ENCODE data around the gene SEMG1. TPM values are rescaled to one million over a fixed set of nuclear protein-coding genes. Genes with fewer than 3 reads are reported as not detected.

Gene SEMG1
- polyA plus RNA-seq, 6 donors from 2014 or later: not detected

DNA sequence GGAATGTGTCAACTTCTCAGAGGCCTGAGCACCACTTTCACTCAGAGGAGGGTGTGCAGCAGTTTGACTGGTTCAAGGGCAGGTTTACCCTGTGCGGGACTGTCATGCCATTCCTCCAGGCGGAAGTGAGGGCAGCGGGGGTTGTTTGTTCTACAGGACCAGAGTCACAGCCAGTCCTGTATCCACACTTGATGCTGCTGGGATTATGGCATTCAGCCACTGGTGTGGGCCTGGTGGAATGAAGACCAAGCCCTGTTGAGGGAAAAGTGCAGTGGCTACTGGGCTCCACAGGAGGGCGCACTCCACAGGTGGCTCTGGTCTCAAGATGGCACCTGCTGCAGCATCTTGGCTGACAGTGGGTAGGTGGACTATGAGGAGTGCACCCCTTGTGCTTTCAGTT, 29.2 kb downstream of the SEMG1 start:
- DNase-seq (no peak), ATAC-seq (ENCODE audit: low read depth in 2 of 2) (no peak)
- Mint-ChIP-seq H3K4me1 (peaks cover 0 to 5% (median 0%) of the 10 kb centered on the region in 3 donors), H3K36me3 (peaks cover 0 to 9% of the 10 kb centered on the region in 2 donors), H3K9me3 (peaks cover 5 to 23% (median 13%) of the 10 kb centered on the region in 7 donors), H3K27ac (no peak overlapping the region), H3K4me3 (no peak overlapping the region), H3K27me3 (peaks cover 28 to 57% (median 54%) of the 10 kb centered on the region in 3 donors)

DNA sequence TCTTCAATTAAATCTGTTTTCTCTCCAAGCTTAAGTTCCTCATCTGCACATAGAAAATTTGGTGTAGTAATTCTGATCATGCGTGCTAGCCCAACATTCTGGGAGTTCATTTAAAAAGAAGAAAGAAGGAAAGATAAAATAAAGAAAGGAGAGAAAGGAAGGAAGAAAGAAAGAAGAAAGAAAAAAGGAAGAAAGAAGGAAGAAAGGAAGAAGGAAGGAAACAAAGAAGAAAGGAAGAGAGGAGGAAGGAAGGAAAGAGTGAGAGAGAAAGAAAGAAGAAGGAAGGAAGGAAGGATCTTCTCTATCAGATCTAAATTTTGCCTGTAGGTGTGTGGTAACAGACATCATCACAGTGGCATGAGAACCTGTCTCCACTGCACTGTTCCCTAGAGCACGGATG, 31.3 kb downstream of the SEMG1 start:
- peaks cover 15 to 51% (median 50%) of the 10 kb centered on the region in 3 donors for H3K27me3 Mint-ChIP-seq
- no peak for ATAC-seq (ENCODE audit: low read depth in 2 of 2)
- no peak overlapping the region for H3K4me3 Mint-ChIP-seq

GRCh38 chr20:45246109-45246508, 39.3 kb downstream of the SEMG1 start:
- Mint-ChIP-seq H3K27me3 (peaks cover 49 to 66% (median 66%) of the 10 kb centered on the region in 3 donors), H3K27ac (no peak overlapping the region), H3K9me3 (no peaks in the 10 kb centered on the region), H3K4me3 (no peak overlapping the region), H3K36me3 (no peaks in the 10 kb centered on the region), H3K4me1 (no peaks in the 10 kb centered on the region)
- ATAC-seq (ENCODE audit: low read depth in 2 of 2) (no peak), DNase-seq (no peak)

More for the DNA sequence above, 31.3 kb downstream of the SEMG1 start:
- Mint-ChIP-seq H3K27ac (no peak overlapping the region), H3K36me3 (peaks cover 0 to 9% of the 10 kb centered on the region in 2 donors), H3K9me3 (peaks cover 5 to 23% (median 13%) of the 10 kb centered on the region in 7 donors), H3K4me1 (no peaks in the 10 kb centered on the region)
- DNase-seq: no peak

DNA sequence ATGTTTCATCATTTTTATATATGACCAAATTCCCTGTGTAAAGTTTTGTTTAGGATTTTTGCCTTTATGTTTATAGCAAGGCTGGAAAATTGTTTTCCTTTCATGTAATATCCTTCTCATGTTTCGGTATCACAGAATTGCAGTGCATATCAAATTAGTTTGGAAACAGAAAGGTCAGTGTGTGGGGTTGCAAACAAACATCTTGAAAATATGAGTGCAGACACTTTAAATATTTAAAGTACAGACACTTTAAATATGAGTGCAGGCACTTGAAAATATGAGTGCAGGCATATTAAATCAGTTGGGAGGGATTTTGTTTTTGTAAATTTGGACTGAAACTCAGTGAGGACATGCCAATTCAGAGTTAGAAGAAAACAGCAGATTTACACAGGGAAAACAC, 41.0 kb downstream of the SEMG1 start:
- Mint-ChIP-seq H3K4me1 (no peaks in the 10 kb centered on the region), H3K27me3 (peaks cover 61 to 75% (median 75%) of the 10 kb centered on the region in 3 donors)
- no peak for DNase-seq

GRCh38 chr20:45248609-45249008, 41.8 kb downstream of the SEMG1 start:
- ATAC-seq (ENCODE audit: low read depth in 2 of 2): no peak
- Mint-ChIP-seq H3K4me1 (no peaks in the 10 kb centered on the region), H3K27me3 (peaks cover 66 to 83% (median 79%) of the 10 kb centered on the region in 3 donors), H3K4me3 (no peak overlapping the region), H3K27ac (peak overlapping the region in 1 of 6 donors; percentile 24), H3K36me3 (no peaks in the 10 kb centered on the region), H3K9me3 (no peaks in the 10 kb centered on the region)
- no peak for DNase-seq

More for the DNA sequence above, 41.0 kb downstream of the SEMG1 start:
- ATAC-seq (ENCODE audit: low read depth in 2 of 2): no peak
- H3K27ac Mint-ChIP-seq: no peak overlapping the region
- H3K9me3 Mint-ChIP-seq: no peaks in the 10 kb centered on the region
- H3K36me3 Mint-ChIP-seq: no peaks in the 10 kb centered on the region
- no peak overlapping the region for H3K4me3 Mint-ChIP-seq

DNA sequence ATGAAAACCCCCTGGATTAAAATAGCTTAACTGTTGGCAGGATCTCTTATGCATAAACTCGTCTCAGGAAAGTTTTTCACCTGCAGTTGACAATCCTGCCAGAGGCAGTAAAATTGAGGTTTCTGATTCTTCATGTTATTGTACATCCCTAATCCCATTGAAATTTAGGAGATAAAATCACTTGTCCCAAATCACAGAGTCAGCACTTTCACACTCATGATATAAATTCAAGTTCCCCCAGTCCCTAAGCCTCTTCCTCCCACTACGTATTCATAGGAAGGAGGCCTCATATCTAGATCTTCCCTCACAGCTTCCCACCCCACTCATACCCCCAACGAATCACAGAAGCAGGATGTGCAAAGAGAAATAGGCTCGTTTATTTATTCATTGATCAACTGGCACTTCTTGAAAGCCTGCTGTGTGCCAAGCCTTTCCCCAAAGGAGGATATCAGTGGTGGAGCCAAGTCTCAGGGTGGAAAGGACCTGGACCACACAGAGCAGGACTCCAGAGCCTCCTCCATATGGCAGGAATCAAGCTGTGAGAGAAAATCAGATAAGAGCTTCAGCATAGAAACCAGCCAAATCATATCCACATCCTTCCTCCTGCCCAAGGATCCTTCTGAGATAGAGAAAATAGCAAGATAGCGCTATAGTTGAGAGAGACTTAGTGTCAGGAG, 45.2 kb downstream of the SEMG1 start:
- ATAC-seq (ENCODE audit: low read depth in 2 of 2): no peak
- Mint-ChIP-seq H3K27me3 (peaks cover 74 to 79% (median 78%) of the 10 kb centered on the region in 3 donors), H3K4me3 (no peak overlapping the region), H3K27ac (no peak overlapping the region), H3K36me3 (no peaks in the 10 kb centered on the region), H3K4me1 (no peaks in the 10 kb centered on the region), H3K9me3 (no peaks in the 10 kb centered on the region)
- no peak for DNase-seq

DNA sequence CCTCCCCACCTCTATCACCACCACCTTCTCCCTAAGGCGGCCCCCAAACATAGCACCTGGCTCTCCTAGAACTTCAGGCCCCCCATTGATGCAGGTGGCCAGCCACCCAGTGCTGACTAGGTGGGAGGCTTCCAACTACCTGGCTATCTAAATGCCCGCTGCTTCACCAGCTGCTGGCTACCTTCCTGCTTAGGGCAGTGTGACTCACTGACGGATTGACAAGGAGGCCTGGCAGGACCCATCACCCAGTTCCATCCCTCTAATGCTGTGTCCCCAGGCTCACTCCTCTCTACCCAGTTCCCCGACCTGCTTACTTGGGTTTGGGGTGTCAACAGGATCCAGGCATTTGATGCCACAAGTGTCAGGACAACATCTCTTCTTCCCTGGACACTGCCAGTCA, 46.4 kb downstream of the SEMG1 start:
- Mint-ChIP-seq H3K27ac (no peak overlapping the region), H3K36me3 (no peaks in the 10 kb centered on the region), H3K4me3 (no peak overlapping the region), H3K4me1 (no peaks in the 10 kb centered on the region), H3K9me3 (no peaks in the 10 kb centered on the region), H3K27me3 (peaks cover 70 to 76% (median 71%) of the 10 kb centered on the region in 3 donors)
- ATAC-seq (ENCODE audit: low read depth in 2 of 2): no peak
- no peak for DNase-seq

GRCh38 chr20:45254383-45255262, 47.8 kb downstream of the SEMG1 start, which contains the start of gene SLPI:
Gene SLPI, minus strand, starts transcription at chr20:45254564. Its CDS starts 21 bp downstream, at chr20:45254543.
- no peaks in the 10 kb centered on the region for H3K4me1 Mint-ChIP-seq
- H3K4me3 Mint-ChIP-seq: no peak within 1 kb of the TSS
- H3K36me3 Mint-ChIP-seq: no peaks in the 10 kb centered on the region
- no peak for DNase-seq
- H3K27me3 Mint-ChIP-seq: peaks cover 68 to 73% (median 72%) of the 10 kb centered on the region in 3 donors
- no peaks in the 10 kb centered on the region for H3K9me3 Mint-ChIP-seq
- ATAC-seq (ENCODE audit: low read depth in 2 of 2): no peak
- H3K27ac Mint-ChIP-seq: no peak within 1 kb of the TSS

- H3K4me3 Mint-ChIP-seq: no peak overlapping the region
- no peaks in the 10 kb centered on the region for H3K4me1 Mint-ChIP-seq
- no peak for DNase-seq
- ATAC-seq (ENCODE audit: low read depth in 2 of 2): no peak
- H3K36me3 Mint-ChIP-seq: no peaks in the 10 kb centered on the region
- H3K27ac Mint-ChIP-seq: no peak overlapping the region
- H3K27me3 Mint-ChIP-seq: peaks cover 60 to 69% (median 68%) of the 10 kb centered on the region in 3 donors
- no peaks in the 10 kb centered on the region for H3K9me3 Mint-ChIP-seq
Measured at GRCh38 chr20:45257161-45257560, 50.3 kb downstream of the SEMG1 start.

DNA sequence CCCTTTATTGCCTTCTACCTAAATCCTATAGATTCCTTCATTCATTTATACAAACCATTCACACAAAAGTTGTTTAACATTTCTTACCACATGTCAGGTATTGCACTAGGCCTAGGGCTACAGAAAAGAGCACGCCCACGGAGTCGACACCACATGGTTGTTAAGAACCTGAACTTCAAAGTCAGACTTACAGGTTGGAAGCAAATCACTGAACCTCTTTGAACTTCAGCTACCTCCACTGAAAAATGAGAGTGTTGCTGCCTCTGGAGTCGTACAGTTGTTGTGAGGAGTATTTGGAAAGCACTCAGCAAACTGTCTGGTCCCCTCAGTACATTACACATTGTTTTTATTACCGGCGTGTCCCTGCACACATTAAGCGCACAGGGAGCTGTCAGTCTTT, 50.9 kb downstream of the SEMG1 start:
- no peak for ATAC-seq (ENCODE audit: low read depth in 2 of 2)
- Mint-ChIP-seq H3K4me1 (no peaks in the 10 kb centered on the region), H3K27me3 (peaks cover 57 to 69% (median 67%) of the 10 kb centered on the region in 3 donors), H3K27ac (no peak overlapping the region), H3K9me3 (no peaks in the 10 kb centered on the region), H3K36me3 (no peaks in the 10 kb centered on the region), H3K4me3 (no peak overlapping the region)
- DNase-seq: no peak

GRCh38 chr20:45258259-45258658, 51.4 kb downstream of the SEMG1 start:
- DNase-seq (no peak), ATAC-seq (ENCODE audit: low read depth in 2 of 2) (no peak)
- no peaks in the 10 kb centered on the region for H3K36me3 Mint-ChIP-seq
- H3K4me1 Mint-ChIP-seq: no peaks in the 10 kb centered on the region
- H3K9me3 Mint-ChIP-seq: no peaks in the 10 kb centered on the region
- peaks cover 59 to 69% (median 66%) of the 10 kb centered on the region in 3 donors for H3K27me3 Mint-ChIP-seq
- H3K4me3 Mint-ChIP-seq: no peak overlapping the region
- H3K27ac Mint-ChIP-seq: no peak overlapping the region

DNA sequence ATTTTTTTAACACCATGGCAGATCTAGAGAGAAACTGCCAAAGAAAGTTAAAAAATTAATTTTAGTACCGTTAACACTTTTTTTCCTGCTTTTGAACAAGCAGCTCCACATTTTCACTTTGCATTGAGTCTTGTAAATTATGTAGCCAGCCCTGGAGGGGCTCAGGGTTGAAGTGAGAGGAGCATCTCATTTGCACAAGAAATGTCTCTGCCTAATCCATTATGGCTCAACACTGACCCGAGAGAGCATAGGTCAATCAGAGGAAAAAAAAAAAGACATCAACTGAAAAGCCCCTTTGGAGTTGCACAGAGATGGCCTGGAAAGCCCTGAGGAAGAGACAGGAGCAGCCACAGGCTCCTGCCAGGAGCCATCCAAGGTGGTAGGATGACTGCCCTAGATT, 51.8 kb downstream of the SEMG1 start:
- no peaks in the 10 kb centered on the region for H3K36me3 Mint-ChIP-seq
- no peaks in the 10 kb centered on the region for H3K4me1 Mint-ChIP-seq
- H3K9me3 Mint-ChIP-seq: no peaks in the 10 kb centered on the region
- H3K4me3 Mint-ChIP-seq: no peak overlapping the region
- peaks cover 55 to 65% (median 62%) of the 10 kb centered on the region in 3 donors for H3K27me3 Mint-ChIP-seq
- DNase-seq (no peak), ATAC-seq (ENCODE audit: low read depth in 2 of 2) (no peak)
- H3K27ac Mint-ChIP-seq: no peak overlapping the region
